NCI-H2029 treated with DMSO at 0.1 percent for 48 hours (cell line): ENCODE data around the gene CPNE8.

Experiments used
- DNase-seq: peaks from one replicate; lab custom pipeline; 2025; lab: John Stamatoyannopoulos, UW

Gene CPNE8

GRCh38 chr12:38905480-38906351 is at the start of gene CPNE8:
TSS of gene CPNE8 (minus strand) at chr12:38905591. CDS start at chr12:38905534, 57 bp downstream.
- no peak for DNase-seq

DNA sequence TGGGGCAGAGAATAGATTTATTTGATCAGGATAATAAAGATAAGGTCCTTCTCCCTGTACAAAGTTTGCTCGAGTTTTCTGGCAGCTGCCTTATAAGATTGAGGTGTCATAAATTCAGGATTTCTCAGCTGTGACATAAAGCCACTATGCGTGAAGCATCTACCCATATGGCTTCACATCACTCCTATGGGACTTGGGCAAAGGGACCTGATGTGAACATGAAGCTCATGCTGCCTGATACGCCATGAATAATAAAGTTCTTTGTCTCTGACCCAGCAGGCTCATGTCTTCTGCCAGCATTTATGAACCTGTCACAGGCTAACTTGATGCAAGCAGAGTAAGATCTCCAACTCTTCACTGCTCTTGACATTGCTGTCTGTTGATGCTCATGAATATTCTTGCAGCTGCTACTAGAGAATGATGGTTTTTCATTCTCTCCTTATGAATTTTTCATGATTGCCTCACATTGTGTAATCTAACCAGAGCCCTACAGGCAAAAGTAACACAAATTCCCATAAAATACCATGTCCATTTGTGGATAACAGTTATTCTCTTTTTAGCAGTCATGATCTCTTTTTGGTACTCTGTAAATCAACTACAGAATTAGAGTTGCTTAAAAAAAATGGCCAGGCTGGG is 49.0 kb upstream of the CPNE8 start:
- DNase-seq, result no peak

- DNase-seq, result no peak
Observed at GRCh38 chr12:38949363-38949762, 44.0 kb upstream of the CPNE8 start.

DNA sequence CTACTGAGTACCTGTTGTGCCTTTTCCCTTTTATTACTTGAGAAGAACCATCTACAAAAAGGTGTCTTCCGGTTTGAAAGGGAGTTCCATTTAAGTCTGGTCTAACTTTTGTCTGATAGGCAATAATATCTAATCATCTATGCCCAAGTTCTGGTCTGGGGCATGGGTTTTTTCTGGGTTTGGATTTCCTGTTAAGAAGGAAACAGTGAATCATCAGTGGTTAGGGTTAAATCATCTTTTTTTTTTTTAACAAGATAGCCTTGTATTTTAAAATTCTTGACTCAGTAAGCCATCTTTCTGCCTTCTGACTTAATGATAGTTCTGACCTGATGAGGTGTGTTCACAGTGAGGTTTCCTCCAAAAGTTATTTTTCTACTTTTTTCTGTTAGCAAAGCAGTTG is 29.3 kb upstream of the CPNE8 start:
- no peak for DNase-seq

GRCh38 chr12:38934078-38934584 is 28.7 kb upstream of the CPNE8 start:
- DNase-seq, result no peak

DNA sequence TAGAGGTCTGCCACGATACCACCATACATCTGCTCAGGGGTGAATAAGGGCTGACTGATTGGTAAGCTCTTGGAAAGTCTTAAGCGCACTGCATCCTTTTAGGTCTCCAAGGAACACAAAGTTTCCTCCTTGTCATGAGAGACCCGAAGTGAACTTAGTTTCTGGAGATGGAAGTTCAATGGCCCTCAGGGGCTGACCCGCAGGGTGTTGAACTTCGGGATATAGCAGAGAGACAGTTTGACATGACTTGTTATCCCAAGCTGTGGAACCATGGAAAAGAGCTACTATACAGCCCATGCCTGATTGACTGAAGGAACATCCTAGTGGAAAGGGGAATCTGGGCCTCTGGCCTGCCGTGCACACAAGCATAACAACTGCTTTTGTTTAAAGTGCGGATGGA is 26.9 kb upstream of the CPNE8 start:
- DNase-seq, result no peak

DNA sequence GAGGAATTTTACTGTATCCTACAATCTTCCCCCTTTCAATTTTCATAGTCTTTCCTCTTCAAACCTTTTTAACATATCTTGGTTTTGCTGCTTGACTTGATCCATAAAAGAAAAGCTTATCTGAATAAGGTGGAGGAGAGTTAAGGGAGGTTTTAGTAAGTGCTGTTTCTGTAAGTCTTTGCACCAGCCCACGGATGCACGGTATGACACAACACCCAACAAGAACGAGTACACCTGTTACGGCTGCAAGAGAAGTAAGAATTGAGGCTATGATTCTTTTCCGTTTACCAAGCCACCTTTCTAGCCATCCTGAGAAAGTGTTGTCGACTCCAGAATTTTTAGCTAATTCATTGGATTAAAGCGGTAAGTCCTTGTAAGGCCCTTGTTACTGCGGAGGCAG is 26.1 kb upstream of the CPNE8 start:
- DNase-seq, result no peak

DNA sequence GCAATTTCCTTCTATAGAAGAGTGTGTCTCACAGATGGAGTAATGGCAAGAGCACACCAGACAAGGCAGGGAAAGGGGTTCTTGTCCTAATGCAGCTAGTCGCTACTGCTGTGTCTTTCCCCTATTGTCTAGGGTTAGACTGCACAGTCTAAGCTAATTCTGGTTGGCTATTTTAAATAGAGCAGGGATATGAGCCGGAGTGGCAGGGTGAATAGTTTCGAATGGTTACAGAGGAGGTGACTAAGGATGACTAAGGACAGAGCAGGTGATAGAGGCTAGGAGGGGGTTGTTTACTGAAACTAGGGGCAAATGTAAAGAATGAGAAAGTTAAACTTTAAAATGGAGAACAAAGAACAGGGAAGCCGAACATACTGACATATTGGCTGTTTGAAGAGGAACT is 25.6 kb upstream of the CPNE8 start:
- DNase-seq, result no peak

GRCh38 chr12:38926501-38926900 is 21.1 kb upstream of the CPNE8 start:
- no peak for DNase-seq

DNA sequence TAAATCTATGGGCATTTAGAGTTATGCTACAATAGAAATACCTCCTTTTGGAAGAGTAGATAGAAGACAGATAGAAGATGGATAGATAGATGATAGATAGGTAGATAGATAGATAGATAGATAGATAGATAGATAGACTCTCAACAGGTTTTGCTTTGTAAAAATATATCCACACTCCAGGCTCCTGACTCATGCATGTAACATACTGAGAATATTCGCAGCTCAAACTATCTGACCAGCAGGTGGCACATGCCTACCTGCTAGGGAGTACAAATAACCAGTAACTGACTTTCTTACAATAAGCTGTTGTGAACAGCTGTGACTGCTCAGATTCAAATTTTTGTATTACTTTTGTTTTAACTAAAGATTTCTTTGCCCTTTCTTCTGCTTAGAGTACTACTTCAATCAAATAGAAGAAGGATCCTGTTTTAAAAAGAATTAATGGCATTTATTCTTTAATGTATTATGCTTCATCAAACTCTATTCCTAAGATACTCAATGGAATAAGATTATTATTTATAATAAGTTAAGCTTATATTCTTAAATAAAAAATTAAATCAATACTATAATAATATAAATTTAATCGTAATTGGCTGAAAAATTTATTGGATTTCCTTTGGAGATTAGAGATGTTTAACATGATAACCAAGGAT is 15.8 kb upstream of the CPNE8 start:
- no peak for DNase-seq

DNA sequence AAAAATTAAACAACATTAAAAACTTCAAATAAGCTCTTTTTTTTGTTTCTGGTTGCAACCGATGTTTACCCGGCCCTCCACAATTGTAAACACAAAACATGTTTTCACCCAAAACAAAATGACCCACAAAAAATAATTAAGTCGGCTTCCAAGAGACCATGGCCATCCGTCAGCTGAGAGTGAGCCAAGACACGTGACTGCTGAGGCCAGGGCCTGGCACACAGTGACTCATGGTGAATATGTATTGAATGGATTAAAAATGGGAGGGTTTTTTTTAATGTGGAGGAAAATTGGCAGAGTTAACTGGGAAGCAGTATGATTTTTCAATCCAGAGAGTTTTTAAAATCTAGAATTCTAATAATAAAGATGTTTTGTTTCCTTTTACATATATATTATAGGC is 13.8 kb upstream of the CPNE8 start:
- no peak for DNase-seq

DNA sequence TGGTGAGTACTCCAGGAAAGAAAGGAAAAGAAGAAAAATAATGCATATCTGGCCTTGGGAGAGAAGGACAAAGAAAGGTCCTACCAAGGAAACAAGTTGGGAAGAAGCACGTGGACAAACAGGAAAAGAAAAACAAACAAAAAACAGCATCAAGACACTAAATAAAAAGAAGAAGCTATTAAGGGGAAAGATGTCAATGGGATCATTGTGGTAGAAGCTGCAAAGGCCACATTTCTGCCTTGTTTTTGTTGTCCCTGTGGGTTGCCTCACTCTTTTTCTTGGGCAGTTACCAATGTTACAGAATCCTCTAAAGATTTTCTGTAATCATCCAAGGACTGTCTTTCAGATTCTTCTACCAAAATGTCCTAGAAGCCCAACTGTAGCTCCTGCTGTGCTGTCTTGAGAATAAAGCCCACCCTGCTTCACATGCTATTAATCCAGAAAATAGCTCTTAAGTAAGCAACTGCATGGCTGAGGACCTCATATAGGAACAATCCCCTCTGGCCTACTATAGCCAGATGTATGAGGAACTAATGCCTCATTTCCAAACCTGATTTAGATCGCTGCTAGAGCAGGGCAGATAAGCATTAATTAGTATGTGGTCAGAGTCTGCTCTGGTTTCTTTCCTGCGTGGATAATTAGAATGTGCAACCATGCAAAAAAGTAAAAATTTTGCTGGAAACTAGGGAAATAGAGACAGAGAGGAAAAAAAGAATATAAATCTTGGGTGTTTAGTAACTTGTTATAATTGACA is 10.2 kb upstream of the CPNE8 start:
- DNase-seq, result no peak

GRCh38 chr12:38912116-38912515 is 6.7 kb upstream of the CPNE8 start:
- DNase-seq, result no peak

DNA sequence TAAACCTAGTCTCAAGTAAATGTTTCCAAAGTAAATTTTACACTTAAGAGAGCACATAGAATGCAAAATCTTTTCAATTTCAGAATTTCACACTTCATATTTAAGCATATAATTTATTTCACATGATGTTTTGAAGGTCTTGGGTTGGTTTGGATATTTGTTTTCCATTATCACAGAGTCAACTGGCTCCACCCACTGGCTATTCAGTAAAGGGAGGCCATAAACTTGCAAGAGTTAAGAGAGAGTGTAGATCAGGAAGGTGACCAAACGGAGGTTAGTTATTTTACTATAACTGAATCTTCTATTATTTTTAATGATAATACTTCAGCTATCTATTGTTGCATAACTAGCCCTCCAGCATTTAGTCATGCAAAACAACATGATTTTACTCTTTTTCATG is 6.2 kb upstream of the CPNE8 start:
- no peak for DNase-seq

- DNase-seq, result no peak
Observed at GRCh38 chr12:38907201-38907923, 2.0 kb upstream of the CPNE8 start.

DNA sequence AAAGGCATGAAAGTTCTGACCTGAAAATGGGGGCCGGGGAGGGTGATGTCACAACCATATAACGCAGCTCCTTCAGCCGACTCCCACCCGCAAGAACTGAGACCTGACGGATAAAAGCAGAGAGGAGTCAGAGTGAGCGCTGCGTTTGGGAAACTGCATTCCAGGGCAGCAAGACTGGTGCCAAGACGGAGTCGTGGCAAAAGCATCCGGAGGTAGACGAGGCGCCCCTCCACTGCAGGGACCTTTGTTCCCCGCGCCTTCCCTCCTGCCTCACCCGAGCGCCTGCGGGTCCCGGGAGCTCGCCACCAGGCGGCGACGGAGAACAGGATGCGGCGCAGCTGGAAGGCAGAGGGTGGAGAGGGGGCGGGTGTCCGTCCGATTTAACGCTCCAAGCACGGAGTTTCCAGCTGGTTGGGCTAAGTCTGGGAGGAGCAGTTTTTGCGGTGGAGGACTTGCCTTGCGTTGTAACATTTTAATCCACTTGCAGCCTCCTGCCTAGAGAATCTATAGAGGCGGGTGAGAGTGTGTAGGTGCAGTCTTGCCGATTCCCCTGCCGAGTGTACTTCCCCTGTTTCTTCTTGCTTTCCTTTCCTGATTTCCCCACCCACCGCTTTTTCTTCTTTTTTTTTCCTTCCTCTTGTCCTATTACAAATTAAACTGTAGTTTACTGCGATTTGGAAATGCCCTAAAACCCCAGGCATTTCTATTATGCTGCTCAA is 1.2 kb upstream of the CPNE8 start:
- DNase-seq, result no peak

GRCh38 chr12:38904537-38905479 is 583 bp downstream of the CPNE8 start:
- no peak for DNase-seq

DNA sequence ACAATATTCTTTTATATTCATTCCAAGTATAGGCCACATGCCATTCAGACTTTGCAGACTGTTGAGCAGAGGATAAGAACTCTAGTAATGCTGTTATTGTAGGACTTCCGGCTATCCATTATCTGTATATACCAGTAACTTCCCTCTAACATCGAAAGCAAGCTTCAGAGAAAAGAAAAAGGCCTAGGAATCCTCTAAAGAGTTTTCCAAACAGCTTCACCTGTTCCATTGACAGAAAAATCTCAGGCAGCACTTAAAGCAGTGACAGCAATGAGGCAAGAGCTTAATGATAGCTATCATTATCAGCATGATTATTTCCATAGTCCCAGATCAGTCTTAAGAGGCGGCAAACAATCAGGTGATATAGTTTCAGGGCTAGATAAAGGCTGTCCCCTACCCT is 1.8 kb downstream of the CPNE8 start:
- no peak for DNase-seq

- DNase-seq, result no peak
Observed at GRCh38 chr12:38898001-38898684, 7.2 kb downstream of the CPNE8 start.
